ENCODE measurements around the gene CHST15.

The CHST15 gene

GRCh38 chr10:124079864-124080263 lies 13.5 kb downstream of the CHST15 start:
- no peak for FAIRE-seq

- FAIRE-seq: no peak
Measured at GRCh38 chr10:124078714-124079113, 14.7 kb downstream of the CHST15 start.

DNA sequence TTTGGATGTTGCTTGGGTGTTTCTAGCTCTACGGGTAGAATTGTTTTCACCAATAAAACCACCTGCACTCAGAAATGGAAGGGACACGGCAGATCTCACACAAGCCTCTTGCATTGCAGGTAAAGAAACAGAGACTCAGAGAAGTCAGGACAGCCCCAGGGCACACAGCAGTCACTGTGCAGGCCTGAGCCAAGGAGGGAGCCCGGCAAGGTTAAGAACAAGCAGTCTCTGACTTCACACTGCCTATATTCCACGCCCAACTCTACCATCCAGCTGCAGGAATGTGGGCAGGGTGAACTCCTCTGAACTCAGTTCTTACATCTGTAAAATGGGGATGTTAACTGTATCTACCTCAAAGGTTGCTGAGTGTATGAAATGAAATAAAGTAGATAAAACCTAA lies 15.4 kb downstream of the CHST15 start:
- no peak for FAIRE-seq

- FAIRE-seq: no peak
Measured at GRCh38 chr10:124077208-124077993, 16.0 kb downstream of the CHST15 start.

DNA sequence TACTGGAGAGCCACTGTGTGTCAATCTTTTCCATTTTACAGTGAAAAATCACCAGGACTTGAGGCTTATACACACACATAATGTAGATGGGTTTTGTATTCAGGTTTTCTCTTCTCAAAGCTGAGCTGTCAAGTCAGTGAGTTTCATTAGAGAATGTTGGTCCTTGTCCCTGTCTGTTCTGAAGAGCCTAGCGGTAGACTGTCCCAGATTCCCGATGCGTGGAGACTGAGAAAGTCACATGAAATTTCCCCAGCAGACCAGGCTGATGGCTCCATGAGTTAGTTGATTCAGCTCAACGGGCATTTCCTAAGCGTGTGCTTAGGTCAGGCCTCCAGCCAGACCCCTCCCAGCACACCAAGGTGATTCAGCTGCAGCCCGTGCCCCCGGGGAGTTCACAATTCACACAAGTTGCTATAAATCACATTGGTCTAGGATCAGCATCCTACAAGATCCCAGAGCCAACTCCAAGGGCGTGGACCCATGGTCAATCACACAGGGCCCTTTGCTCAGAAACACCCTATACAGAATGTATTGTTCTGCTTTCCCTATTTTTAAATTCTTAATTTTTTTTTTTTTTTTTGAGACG lies 17.2 kb downstream of the CHST15 start:
- no peak for FAIRE-seq

- FAIRE-seq: no peak
Measured at GRCh38 chr10:124075231-124075955, 18.0 kb downstream of the CHST15 start.

DNA sequence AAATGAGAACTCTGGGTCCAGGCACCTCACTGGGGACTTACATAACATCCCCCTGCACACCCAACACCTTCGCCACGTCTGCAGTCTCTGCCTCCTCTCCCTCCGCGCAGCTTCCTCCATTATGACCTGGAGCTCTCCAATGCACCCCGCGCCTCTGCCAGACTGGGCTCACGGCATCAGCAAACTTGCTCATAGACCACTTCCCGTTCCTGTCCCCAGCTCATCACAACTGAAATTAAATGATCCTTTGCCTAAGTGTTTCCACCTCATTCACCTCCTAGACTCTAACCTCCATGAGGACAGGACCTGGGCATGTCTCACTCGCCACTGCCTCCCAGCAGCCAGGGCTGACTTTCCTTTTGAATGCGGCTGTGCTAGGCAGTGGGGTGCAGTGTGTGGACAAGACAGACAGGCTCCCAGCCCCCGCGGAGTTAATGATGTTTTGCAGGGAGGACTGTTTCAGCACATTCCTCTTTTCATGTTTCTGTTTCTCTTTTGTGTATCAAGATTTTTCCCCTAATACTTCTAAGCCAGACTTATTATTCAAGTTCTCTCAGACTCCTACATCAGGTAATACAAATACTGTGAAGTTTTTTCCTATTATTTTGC lies 18.8 kb downstream of the CHST15 start:
- no peak for FAIRE-seq

GRCh38 chr10:124073978-124074377 lies 19.4 kb downstream of the CHST15 start:
- FAIRE-seq: no peak

- FAIRE-seq: no peak
Measured at GRCh38 chr10:124072541-124072940, 20.9 kb downstream of the CHST15 start.

GRCh38 chr10:124072106-124072505 lies 21.3 kb downstream of the CHST15 start:
- no peak for FAIRE-seq

DNA sequence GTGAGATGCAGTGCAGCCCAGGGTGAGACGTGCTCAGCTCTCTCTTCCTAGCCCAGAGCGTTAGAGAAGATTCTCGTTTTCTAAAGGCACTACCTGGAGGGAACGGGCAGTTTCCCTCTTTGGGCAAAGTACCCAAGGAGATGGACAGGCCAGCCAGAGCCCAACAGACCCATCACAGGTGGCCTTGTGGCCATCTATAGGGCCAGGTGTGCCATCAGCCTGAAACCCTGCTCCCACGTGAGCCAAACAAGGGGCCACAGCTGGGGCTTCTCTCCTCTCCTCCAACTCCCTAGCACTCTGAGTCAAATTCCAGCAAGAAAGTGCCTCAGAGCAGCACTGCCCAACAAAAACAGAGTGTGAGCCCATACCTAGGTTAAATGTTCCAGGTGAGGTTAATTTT lies 22.3 kb downstream of the CHST15 start:
- FAIRE-seq: no peak

- no peak for FAIRE-seq
Measured at GRCh38 chr10:124070666-124071065, 22.7 kb downstream of the CHST15 start.

GRCh38 chr10:124069341-124070264 lies 23.8 kb downstream of the CHST15 start:
- FAIRE-seq: no peak

DNA sequence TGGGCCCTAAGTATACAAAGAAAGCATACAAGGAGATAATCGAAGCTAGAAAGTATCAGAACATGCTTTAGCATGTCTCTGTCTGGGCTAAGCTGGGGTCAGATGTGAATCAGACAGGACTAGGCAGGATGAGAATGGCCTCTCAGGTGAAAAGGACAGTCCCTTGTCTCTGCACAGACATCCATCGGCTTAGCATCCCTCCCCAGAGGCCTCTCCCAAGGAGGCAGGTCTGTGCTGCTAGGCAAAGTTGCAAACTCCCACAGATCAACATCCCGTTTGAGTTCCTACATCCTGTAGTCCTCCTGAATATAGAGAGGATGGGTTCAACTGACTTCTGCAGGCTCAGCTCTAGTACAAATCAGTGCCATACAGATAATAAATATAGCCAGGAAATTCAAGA lies 24.5 kb downstream of the CHST15 start:
- no peak for FAIRE-seq

- no peak for FAIRE-seq
Measured at GRCh38 chr10:124067825-124068400, 25.5 kb downstream of the CHST15 start.

DNA sequence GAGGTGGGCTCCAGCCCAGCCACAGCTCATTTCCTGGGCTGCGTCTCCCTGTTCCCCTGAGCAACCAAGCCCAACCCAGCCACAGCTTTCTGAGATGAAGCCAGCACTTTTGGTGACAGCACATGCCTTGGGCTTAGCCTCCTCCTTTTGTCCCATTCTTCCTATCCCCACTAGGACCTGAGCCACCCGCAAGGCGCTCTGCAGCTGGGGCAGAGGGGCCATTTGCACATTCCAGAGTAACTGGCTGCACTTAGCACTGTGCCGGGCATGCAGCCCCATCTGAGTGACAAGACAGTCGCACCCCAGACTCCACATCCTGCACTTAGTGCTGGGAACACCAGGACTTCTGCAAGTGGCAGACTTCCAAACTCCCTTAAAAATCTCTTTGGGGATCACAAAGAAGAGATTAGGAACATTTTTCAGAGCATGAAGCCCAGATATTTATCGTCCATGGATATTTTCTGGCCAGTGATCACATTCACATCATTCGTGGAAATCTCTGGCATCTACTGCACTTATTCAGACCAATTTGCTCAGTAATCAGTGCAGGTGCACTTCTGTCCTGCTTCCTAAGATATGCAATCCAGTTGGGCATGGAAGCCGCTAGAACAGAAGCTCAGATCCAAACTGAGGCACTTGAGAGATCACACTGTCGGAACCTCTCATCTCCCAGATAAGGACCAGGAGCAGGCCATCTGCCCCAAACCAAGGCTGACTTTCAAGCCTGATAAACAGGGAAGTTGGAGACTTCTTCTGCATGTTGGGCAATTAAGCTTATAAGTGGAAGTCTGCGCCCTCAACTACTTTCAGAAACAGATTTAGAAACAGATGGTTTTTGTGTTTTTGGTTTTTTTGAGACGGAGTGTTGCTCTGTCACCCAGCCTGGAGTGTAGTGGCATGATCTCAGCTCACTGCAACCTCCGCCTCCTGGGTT lies 26.4 kb downstream of the CHST15 start:
- FAIRE-seq: no peak

DNA sequence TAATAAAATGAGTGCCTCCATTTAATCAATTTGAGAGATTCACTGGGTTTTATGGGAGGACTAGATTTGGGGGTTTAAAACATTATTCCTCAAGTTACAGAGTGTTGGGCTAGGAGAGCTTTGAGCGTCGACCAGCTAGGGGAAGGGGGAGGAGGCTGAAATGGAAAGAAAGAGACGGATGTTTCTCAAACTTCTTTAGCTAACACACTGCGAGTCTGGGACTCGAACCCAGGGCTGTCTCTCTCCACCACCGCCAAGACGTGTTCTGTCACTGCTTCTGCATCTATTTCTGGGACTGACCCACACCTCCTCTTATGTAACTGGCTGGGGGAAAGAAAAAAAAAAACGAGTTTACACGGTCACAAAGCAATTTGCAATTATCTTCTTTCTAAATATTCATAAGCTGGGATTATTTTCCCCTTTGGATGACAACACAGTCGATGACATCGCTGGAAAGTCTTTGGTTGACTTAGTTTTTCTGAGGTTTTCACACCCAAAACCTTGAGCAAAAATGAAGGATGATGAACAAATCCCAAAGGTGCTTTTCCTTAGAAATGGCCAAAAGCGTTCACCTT lies 27.2 kb downstream of the CHST15 start:
- no peak for FAIRE-seq

GRCh38 chr10:124065382-124066125 lies 27.8 kb downstream of the CHST15 start:
- FAIRE-seq: no peak

DNA sequence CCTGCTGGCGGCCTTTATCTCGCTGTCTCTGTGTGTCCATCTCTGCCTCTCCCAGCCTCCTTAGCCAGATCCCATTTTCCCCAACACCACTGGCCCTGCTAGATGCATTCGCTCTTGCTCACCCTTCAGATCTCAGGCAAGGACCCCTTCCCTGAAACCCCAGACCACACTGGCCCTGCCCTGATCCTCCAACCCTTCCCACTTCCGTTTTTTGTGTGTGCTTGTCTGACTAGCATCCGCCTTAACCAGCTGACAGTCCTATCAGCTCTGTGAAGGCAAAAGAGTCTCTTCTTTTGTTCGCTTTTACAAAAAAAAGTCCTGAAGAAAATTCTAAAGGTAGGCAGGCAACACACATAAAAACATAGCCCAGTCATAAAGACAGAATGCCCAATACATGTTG lies 28.7 kb downstream of the CHST15 start:
- FAIRE-seq: no peak
